NCI-H1092 (cell line): ENCODE results near the gene TIGAR.

Source experiments
- DNase-seq: peaks from one replicate; lab custom pipeline; 2025; lab: John Stamatoyannopoulos, UW

TIGAR gene

GRCh38 chr12:4378772-4379171 lies 57.8 kb downstream of the TIGAR start:
- no peak for DNase-seq

- no peak for DNase-seq
Observed at GRCh38 chr12:4379405-4379804, 58.4 kb downstream of the TIGAR start, which contains the start of gene FGF23. TSS of gene FGF23 (minus strand) at chr12:4379712. CDS start at chr12:4379582, 130 bp downstream.

- DNase-seq = no peak
Observed at GRCh38 chr12:4380332-4380731, 59.3 kb downstream of the TIGAR start.

- no peak for DNase-seq
Observed at GRCh38 chr12:4383304-4383865, 62.4 kb downstream of the TIGAR start.

GRCh38 chr12:4386801-4387200 lies 65.8 kb downstream of the TIGAR start:
- DNase-seq = no peak

GRCh38 chr12:4387607-4388006 lies 66.6 kb downstream of the TIGAR start:
- DNase-seq = no peak

- DNase-seq = no peak
Observed at GRCh38 chr12:4388032-4388431, 67.0 kb downstream of the TIGAR start.

- no peak for DNase-seq
Observed at GRCh38 chr12:4388662-4389061, 67.6 kb downstream of the TIGAR start.

GRCh38 chr12:4392223-4392742 lies 71.3 kb downstream of the TIGAR start:
- no peak for DNase-seq

- DNase-seq = no peak
Observed at GRCh38 chr12:4393211-4393610, 72.2 kb downstream of the TIGAR start.

GRCh38 chr12:4395818-4396217 lies 74.8 kb downstream of the TIGAR start:
- no peak for DNase-seq

GRCh38 chr12:4401117-4401516 lies 80.1 kb downstream of the TIGAR start:
- no peak for DNase-seq

GRCh38 chr12:4402996-4403395 lies 82.0 kb downstream of the TIGAR start:
- DNase-seq = no peak
